ENCODE data around the gene ENG.

- TF ChIP-seq CEBPB (IDR thresholded peaks at IDR 0.05; ENCODE audit: low read depth, low read length) = no peak
- no peak for TF ChIP-seq CTCF (conservative IDR thresholded peaks at IDR 0.05; ENCODE audit: low read depth, low read length)
- TF ChIP-seq POLR2A (IDR thresholded peaks at IDR 0.05; ENCODE audit: low read depth, low read length) = no peak
- TF ChIP-seq MAZ (IDR thresholded peaks at IDR 0.05; ENCODE audit: borderline replicate concordance, low read depth, low read length) = no peak
- no peak for TF ChIP-seq RFX5 (IDR thresholded peaks at IDR 0.05; ENCODE audit: low read depth, low read length)
- TF ChIP-seq BHLHE40 (IDR thresholded peaks at IDR 0.05; ENCODE audit: low read depth, low read length) = no peak
- no peak for TF ChIP-seq SMC3 (IDR thresholded peaks at IDR 0.05; ENCODE audit: low read depth, low read length)
- TF ChIP-seq MXI1 (IDR thresholded peaks at IDR 0.05; ENCODE audit: borderline replicate concordance, low read depth, low read length) = no peak
- no peak for TF ChIP-seq CHD1 (IDR thresholded peaks at IDR 0.05; ENCODE audit: low read depth, low read length)
- TF ChIP-seq RCOR1 (IDR thresholded peaks at IDR 0.05; ENCODE audit: insufficient replicate concordance, low read length) = no peak
- TF ChIP-seq RAD21 (IDR thresholded peaks at IDR 0.05; ENCODE audit: low read length) = no peak
- TF ChIP-seq, protein P1, sequence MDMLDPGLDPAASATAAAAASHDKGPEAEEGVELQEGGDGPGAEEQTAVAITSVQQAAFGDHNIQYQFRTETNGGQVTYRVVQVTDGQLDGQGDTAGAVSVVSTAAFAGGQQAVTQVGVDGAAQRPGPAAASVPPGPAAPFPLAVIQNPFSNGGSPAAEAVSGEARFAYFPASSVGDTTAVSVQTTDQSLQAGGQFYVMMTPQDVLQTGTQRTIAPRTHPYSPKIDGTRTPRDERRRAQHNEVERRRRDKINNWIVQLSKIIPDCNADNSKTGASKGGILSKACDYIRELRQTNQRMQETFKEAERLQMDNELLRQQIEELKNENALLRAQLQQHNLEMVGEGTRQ (IDR thresholded peaks at IDR 0.05; ENCODE audit: low read depth, low read length) = no peak
- no peak for TF ChIP-seq MAFK (IDR thresholded peaks at IDR 0.05; ENCODE audit: low read depth, low read length)
- no peak for TF ChIP-seq FOS (IDR thresholded peaks at IDR 0.05; ENCODE audit: low read depth, low read length)
Measured at GRCh38 chr9:127876764-127877562, 22.5 kb upstream of the ENG start.
